ENCODE results near the gene VPS8. TPM values are rescaled to one million over a fixed set of nuclear protein-coding genes. Genes with fewer than 3 reads are reported as not detected.
"Not testable (repeated sequence)": the region's sequence is repeated elsewhere in the genome, so short reads cannot be mapped to it uniquely, and the experiment has no call there.

The VPS8 gene
- total RNA-seq, 2 donors from 2014 or later = 22.7 to 23.0 TPM

GRCh38 chr3:184949251-184949965, 137.4 kb downstream of the VPS8 start:
- DNase-seq (ENCODE audit: low spot score) = no peak
- Histone ChIP-seq H3K36me3 (no peaks in the 10 kb centered on the region), H3K4me1 (no peaks in the 10 kb centered on the region), H3K4me3 (no peak overlapping the region), H3K9me3 (no peaks in the 10 kb centered on the region), H3K27me3 (no peaks in the 10 kb centered on the region), H3K27ac (no peak overlapping the region)
- TF ChIP-seq, protein P1, sequence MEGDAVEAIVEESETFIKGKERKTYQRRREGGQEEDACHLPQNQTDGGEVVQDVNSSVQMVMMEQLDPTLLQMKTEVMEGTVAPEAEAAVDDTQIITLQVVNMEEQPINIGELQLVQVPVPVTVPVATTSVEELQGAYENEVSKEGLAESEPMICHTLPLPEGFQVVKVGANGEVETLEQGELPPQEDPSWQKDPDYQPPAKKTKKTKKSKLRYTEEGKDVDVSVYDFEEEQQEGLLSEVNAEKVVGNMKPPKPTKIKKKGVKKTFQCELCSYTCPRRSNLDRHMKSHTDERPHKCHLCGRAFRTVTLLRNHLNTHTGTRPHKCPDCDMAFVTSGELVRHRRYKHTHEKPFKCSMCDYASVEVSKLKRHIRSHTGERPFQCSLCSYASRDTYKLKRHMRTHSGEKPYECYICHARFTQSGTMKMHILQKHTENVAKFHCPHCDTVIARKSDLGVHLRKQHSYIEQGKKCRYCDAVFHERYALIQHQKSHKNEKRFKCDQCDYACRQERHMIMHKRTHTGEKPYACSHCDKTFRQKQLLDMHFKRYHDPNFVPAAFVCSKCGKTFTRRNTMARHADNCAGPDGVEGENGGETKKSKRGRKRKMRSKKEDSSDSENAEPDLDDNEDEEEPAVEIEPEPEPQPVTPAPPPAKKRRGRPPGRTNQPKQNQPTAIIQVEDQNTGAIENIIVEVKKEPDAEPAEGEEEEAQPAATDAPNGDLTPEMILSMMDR (IDR thresholded peaks at IDR 0.05) = no peak

- H3K27ac ChIP-seq; DNase-seq (ENCODE audit: low spot score); H3K4me1 ChIP-seq; H3K9me3 ChIP-seq; H3K27me3 ChIP-seq; H3K4me3 ChIP-seq; H3K36me3 ChIP-seq: not testable (repeated sequence)
These were observed 138.8 kb downstream of the VPS8 start for GRCh38 chr3:184950816-184951215.

DNA sequence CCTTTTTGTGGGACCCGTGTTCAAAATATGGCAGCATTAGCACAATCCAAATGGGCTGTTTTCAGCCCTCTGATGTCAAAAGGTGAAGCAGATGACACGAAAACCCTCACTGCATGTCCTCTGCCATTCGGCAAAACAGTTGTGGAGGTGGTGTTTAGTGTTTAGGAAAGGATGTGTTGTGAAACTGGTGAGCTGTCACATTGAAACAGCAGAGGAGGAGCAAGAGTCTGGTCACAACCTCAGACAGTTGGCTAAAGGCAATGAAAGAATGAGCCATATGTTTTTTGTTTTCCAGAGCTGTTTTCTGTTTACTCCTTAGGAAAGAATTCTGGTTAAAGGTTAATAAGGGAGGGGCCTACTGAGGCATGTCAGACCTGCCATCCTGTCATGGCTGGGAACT, 140.7 kb downstream of the VPS8 start:
- H3K4me3 ChIP-seq = no peak overlapping the region
- H3K27ac ChIP-seq = no peak overlapping the region
- TF ChIP-seq, protein P1 (IDR thresholded peaks at IDR 0.05) = no peak
- peaks cover 6% of the 10 kb centered on the region for H3K36me3 ChIP-seq
- H3K4me1 ChIP-seq = no peaks in the 10 kb centered on the region
- H3K9me3 ChIP-seq = no peaks in the 10 kb centered on the region
- DNase-seq (ENCODE audit: low spot score) = no peak
- H3K27me3 ChIP-seq = no peaks in the 10 kb centered on the region

- Histone ChIP-seq H3K27me3 (no peaks in the 10 kb centered on the region), H3K4me3 (no peak overlapping the region), H3K36me3 (peaks cover 13% of the 10 kb centered on the region), H3K27ac (no peak overlapping the region), H3K9me3 (no peaks in the 10 kb centered on the region), H3K4me1 (no peaks in the 10 kb centered on the region)
- TF ChIP-seq, protein P1 (IDR thresholded peaks at IDR 0.05) = no peak
- no peak for DNase-seq (ENCODE audit: low spot score)
These were observed 141.4 kb downstream of the VPS8 start for GRCh38 chr3:184953401-184953800.

DNA sequence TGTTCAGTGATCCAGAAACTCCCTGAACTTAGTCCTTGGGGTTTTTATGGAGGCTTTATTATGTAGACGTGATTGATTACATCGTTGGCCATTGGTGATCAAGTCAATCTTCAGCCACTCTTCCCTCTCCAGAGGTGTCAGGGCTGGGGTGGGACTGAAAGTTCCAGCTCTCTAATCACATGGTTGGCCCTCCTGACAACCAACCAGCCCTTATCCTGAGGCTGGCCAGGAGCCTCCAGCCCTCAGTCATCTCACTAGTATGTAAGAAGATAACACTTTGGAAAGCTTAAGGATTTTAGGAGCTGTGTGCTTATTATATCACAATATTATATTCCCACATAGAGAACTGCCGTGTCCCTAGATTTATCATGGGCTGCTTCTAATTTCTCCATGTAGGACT, 142.3 kb downstream of the VPS8 start:
- Histone ChIP-seq H3K27me3 (no peaks in the 10 kb centered on the region), H3K9me3 (no peaks in the 10 kb centered on the region), H3K36me3 (peaks cover 13% of the 10 kb centered on the region), H3K27ac (no peak overlapping the region), H3K4me1 (no peaks in the 10 kb centered on the region), H3K4me3 (no peak overlapping the region)
- TF ChIP-seq, protein P1 (IDR thresholded peaks at IDR 0.05) = no peak
- DNase-seq (ENCODE audit: low spot score) = no peak

DNA sequence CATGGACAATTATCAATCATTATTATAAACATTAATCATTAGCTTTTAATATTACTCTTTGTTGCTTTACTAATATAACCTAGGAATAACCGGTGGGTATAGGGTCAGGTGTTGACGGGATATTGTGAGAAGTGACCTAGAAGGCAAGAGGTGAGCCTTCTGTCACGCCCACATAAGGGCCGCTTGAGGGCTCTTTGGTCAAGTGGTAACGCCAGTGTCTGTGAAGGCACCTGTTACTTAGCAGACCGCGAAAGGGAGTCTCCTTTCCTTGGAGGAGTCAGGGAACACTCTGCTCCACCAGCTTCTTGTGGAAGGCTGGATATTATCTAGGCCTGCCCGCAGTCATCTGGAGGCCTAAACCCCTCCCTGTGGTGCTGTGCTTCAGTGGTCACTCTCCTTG, 142.9 kb downstream of the VPS8 start:
- DNase-seq (ENCODE audit: low spot score); H3K4me1 ChIP-seq; H3K9me3 ChIP-seq; H3K27me3 ChIP-seq; H3K27ac ChIP-seq; H3K4me3 ChIP-seq: not testable (repeated sequence)
- peaks cover 13% of the 10 kb centered on the region for H3K36me3 ChIP-seq

All from right atrium auricular region (tissue), 2 donors.